ENCODE measurements around the gene RUNX1.

DNA sequence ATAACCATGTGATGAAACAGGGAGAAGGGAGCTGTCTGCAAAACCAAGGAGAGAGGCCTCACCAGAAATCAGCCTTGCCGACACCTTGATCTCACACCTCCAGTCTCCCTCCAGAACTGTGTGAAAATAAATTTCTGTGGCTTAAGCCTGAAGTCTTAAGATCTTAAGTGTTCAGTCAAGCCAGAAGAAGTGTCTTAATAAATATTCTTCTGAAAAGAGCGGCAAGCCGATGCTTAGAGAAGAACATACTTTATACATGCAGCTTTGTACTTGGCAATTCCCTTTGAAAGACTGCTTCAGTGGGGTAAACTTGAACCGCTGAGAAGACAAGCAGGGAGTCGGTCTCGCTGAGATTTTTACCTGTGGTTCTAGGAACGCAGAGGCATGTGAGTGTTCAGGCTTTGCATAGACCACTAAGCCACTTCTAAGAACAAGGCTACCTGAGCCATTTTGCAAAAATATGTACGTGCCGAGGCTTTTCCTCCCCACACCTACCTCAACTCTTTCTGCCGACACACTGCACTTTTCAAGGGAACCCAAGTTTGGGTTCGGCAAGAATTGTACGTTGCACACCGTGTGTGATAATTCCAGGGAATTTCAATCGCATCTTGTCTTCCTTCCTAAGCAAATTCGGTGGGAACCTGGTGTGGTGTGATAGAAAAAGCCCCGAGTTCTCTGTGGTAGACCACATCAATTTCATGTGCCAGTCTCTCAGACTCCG is 3.4 kb downstream of the RUNX1 start:
- TF ChIP-seq, protein P1, sequence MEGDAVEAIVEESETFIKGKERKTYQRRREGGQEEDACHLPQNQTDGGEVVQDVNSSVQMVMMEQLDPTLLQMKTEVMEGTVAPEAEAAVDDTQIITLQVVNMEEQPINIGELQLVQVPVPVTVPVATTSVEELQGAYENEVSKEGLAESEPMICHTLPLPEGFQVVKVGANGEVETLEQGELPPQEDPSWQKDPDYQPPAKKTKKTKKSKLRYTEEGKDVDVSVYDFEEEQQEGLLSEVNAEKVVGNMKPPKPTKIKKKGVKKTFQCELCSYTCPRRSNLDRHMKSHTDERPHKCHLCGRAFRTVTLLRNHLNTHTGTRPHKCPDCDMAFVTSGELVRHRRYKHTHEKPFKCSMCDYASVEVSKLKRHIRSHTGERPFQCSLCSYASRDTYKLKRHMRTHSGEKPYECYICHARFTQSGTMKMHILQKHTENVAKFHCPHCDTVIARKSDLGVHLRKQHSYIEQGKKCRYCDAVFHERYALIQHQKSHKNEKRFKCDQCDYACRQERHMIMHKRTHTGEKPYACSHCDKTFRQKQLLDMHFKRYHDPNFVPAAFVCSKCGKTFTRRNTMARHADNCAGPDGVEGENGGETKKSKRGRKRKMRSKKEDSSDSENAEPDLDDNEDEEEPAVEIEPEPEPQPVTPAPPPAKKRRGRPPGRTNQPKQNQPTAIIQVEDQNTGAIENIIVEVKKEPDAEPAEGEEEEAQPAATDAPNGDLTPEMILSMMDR (conservative IDR thresholded peaks at IDR 0.05; ENCODE audit: low read depth, low read length): no peak
- no peak for TF ChIP-seq EZH2 (IDR thresholded peaks at IDR 0.05; ENCODE audit: borderline replicate concordance, low read depth, low read length, poor library complexity, severe bottlenecking)

Data from A673 (cell line).